Psoas muscle (tissue), 8 donors: ENCODE measurements around the gene TGFA. TPM values are rescaled to one million over a fixed set of nuclear protein-coding genes. Genes with fewer than 3 reads are reported as not detected.

Source experiments
- ATAC-seq, 4 donors: fragments of 200-7000 bp; cut with Tn5 transposase; one replicate each; pipeline ENCODE4 v1.9.1; 2020; ENCODE audit warnings: moderate library complexity in 3 of 4, mild to moderate bottlenecking in 2 of 4
- DNase-seq, 2 donors: peaks; one replicate each; pipeline ENCODE4 v3.0.0-alpha.2; 2020
- H3K27ac ChIP-seq: fragments of 200-600 bp; one replicate; pipeline ENCODE4 v1.8.0; 2022
- H3K27me3 ChIP-seq, 3 donors: fragments of 200-600 bp in 1 of 3; one replicate each; pipeline versions ENCODE4 v1.6.1 to v1.8.0; 2013 to 2022; ENCODE audit warnings: low read length in 2 of 3, mild to moderate bottlenecking in 2 of 3, moderate library complexity in 1 of 3; ENCODE audit not compliant: insufficient read depth in 3 of 3
- H3K36me3 ChIP-seq, 2 donors: fragments of 200-600 bp in 1 of 2; one replicate each; pipeline versions ENCODE4 v1.6.1 to v1.8.0; 2013 to 2022; ENCODE audit warnings: low read depth in 1 of 2, mild to moderate bottlenecking in 1 of 2, moderate library complexity in 1 of 2; ENCODE audit not compliant: insufficient read depth in 1 of 2
- H3K4me1 ChIP-seq: fragments of 200-600 bp; one replicate; pipeline ENCODE4 v1.8.0; 2022
- H3K4me3 ChIP-seq: fragments of 200-600 bp; one replicate; pipeline ENCODE4 v1.8.0; 2022; ENCODE audit warnings: mild to moderate bottlenecking
- H3K9me3 ChIP-seq: fragments of 200-600 bp; one replicate; pipeline ENCODE4 v1.8.0; 2022
- WGBS, 3 donors: extraction: QIAGEN DNeasy Blood & Tissue Kit; methylation state at CpG; one replicate each; pipeline versions ENCODE4 v1.1.6 to v1.1.7; 2013; 5-methylcytosine and 5-hydroxymethylcytosine counted together
- intact Hi-C, 2 donors: fragments of 100-400 bp; cut with DNase I; formaldehyde crosslinking; loops; one replicate each; pipeline versions ENCODE4 v1.11.0 to v1.14.2; 2022
- polyA plus RNA-seq, 3 donors: library from polyadenylated mRNA; stranded (reverse); fragments of 200-250 nt; gene quantifications; one replicate each; pipeline ENCODE4 v1.2.3, GENCODE V29; 2013
- total RNA-seq, 4 donors: library from RNA; stranded (reverse); fragmentation: NEBNext Ultra II Directional in 2 of 4; extraction: Animal tissue kit (Norgen Biotek cat#: 25700) in 2 of 4; gene quantifications; one replicate each; pipeline versions ENCODE4 v1.2.1 to v1.2.4, GENCODE V29; 2021 to 2023
- TF ChIP-seq, protein P1 (sequence below): fragments of 200-600 bp; IDR thresholded peaks from one replicate; pipeline ENCODE4 v1.8.0; 2022; ENCODE audit warnings: antibody characterized with exemption
- donor health status: healthy with polysubstance abuse.
- donor health status: DM: no; HTN: no; CAD: no; lungs with moderate emphysema.
- donor health status: Bipolar disorder and iron deficiency.
- donor health status: healthy.
- donor health status: DM: yes; HTN: yes; CAD: no.
- donor health status: DM: no; HTN: no; CAD: no.
- donor health status: DM: no; HTN: no; CAD: no.
- donor health status: DM: yes; HTN: yes; CAD: no.

The TGFA gene
- total and polyA plus RNA-seq, 7 donors = 0.03 to 0.39 (median 0.12) TPM

DNA sequence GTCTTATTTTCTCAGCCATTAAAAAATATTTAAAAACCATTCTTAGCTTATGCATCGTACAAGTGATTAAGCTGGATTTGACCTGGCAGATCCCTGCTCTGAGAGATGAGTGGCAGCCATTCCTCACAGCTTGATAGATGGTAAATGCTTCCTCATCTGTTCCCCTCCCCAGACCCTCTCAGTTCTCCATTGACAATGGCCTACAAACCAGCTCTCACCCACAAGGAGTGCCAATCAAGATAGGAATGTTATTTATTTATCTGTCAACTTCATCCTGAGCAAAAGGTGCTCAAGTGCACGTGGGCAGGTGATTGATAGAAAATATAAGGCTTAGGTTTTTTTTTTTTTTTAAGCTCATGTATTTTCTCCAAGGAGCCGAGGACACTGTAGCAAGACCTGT lies 153.1 kb downstream of the TGFA start:
- H3K4me3 ChIP-seq = no peak overlapping the region
- TF ChIP-seq, protein P1, sequence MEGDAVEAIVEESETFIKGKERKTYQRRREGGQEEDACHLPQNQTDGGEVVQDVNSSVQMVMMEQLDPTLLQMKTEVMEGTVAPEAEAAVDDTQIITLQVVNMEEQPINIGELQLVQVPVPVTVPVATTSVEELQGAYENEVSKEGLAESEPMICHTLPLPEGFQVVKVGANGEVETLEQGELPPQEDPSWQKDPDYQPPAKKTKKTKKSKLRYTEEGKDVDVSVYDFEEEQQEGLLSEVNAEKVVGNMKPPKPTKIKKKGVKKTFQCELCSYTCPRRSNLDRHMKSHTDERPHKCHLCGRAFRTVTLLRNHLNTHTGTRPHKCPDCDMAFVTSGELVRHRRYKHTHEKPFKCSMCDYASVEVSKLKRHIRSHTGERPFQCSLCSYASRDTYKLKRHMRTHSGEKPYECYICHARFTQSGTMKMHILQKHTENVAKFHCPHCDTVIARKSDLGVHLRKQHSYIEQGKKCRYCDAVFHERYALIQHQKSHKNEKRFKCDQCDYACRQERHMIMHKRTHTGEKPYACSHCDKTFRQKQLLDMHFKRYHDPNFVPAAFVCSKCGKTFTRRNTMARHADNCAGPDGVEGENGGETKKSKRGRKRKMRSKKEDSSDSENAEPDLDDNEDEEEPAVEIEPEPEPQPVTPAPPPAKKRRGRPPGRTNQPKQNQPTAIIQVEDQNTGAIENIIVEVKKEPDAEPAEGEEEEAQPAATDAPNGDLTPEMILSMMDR = no peak
- WGBS, 3 donors = 69 to 86% (median 79%) methylated on average over 3 of the region's 3 CpGs
- H3K4me1 ChIP-seq = no peaks in the 10 kb centered on the region
- DNase-seq (no peak), ATAC-seq (no peak)
- H3K27ac ChIP-seq = no peak overlapping the region
- intact Hi-C loops = no loop called here
- H3K36me3 ChIP-seq = no peaks in the 10 kb centered on the region
- H3K9me3 ChIP-seq = no peaks in the 10 kb centered on the region
- H3K27me3 ChIP-seq = peaks cover 0 to 7% (median 0%) of the 10 kb centered on the region in 3 donors

DNA sequence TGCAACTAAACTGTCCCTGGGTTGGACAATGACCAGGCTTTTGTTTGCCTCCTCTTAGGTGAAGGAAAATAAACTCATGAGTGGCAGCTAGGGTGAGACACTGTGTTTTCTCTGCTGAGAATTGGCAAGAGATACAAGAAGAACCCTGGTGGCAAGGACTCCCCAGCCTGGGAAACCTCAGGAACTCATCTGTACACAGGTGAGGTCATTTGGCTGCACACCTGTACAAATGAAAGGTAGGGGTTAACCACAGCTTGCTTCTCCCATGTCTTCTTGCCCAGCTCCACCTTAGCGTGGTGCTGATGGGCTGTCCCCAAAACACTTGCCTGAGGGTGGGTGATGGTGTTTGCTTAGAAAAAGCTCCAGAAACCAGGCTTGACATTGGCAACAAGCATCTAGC lies 154.6 kb downstream of the TGFA start:
- H3K4me1 ChIP-seq = no peaks in the 10 kb centered on the region
- TF ChIP-seq, protein P1 = no peak
- ATAC-seq = no peak
- no peaks in the 10 kb centered on the region for H3K36me3 ChIP-seq
- no peak overlapping the region for H3K27ac ChIP-seq
- H3K9me3 ChIP-seq = no peaks in the 10 kb centered on the region
- no peak for DNase-seq
- peaks cover 0 to 7% (median 5%) of the 10 kb centered on the region in 3 donors for H3K27me3 ChIP-seq
- H3K4me3 ChIP-seq = no peak overlapping the region
- intact Hi-C loops = no loop called here
- 65 to 84% (median 65%) methylated on average over 1 of the region's 1 CpG for WGBS, 3 donors

Other genes with a start within 250 kb of the TGFA start
- 1 to 10 TPM in 2 of 4 donors, under 1 TPM in 2; 0.85 to 2.6 (median 1.4) TPM for gene ADD2, start 214.4 kb upstream of the TGFA start, total RNA-seq
- gene ADD2, start 214.4 kb upstream of the TGFA start, polyA plus RNA-seq = under 1 TPM; 0.09 to 0.79 (median 0.22) TPM
- not detected for gene FIGLA, start 236.8 kb upstream of the TGFA start, total RNA-seq
- under 1 TPM in 2 of 3 donors, not detected in 1; 0.12 to 0.21 TPM for gene FIGLA, start 236.8 kb upstream of the TGFA start, polyA plus RNA-seq